Cerebellar cortex (tissue), 1 donor: Measurements from ENCODE around the gene PDE3B.
A peak's percentile ranks its signal among the peaks of the same experiment; 100 is the strongest.
"Not testable (repeated sequence)": the region's sequence is repeated elsewhere in the genome, so short reads cannot be mapped to it uniquely, and the experiment has no call there.

Experiments
- DNase-seq: peaks from one replicate; pipeline ENCODE4 v3.0.0-alpha.2; 2015; ENCODE audit warnings: low spot score

PDE3B gene

DNA sequence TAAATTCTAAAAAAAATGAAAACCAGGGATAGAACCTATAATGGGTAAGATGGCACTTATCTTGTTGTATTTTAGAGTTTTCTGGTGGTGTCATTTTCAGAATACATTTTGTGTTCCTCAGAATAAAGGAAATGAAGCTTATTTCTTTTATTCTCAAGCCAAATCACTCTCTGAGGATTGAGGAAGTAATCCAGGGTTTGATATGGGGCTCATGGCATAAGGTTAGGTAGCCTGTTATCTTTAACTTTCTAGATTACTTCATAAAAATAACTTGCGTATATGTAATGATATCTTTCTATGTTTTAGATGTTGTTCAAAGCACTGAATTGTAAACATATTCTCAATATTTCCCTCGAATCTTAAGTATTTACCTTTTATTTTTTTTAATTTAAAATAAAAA is 33.5 kb downstream of the PDE3B start:
- no peak for DNase-seq

DNA sequence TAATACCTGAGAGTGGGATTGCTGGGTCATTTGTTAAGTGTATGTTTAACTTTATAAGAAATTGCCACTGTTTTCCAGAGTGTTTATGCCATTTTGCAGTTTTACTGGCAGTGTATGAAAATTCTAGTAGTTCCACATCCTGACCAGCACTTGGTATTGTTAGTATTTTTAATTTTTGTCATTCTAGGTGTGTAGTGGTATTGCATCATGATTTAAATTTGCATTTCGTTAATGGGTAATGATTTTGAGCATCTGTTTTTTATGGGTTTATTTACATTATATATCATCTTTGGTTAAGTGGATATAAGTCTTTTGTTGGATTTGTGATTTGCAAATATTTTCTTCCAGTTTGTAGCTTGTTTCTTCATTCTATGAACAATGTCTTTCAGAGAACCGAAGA is 34.7 kb downstream of the PDE3B start:
- DNase-seq: no peak

DNA sequence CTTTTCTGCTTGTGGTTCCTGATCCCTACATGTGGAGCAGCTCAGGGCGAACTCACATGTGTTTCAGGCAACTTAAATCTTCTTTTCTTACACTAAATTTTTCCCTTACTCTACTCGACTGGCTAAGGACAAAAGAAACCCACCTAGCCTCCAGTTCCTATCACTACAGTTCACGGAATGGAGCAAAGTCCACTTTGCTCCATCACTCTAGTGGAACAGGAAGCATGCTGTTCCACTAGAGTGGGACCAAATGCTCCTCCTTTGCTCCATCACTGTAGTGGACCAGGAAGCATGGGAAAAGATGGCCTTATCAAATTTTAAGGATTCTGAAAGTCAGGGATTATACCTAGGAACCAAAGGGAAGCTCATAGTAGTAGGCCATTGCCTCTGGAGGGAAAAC is 36.1 kb downstream of the PDE3B start:
- DNase-seq: no peak

DNA sequence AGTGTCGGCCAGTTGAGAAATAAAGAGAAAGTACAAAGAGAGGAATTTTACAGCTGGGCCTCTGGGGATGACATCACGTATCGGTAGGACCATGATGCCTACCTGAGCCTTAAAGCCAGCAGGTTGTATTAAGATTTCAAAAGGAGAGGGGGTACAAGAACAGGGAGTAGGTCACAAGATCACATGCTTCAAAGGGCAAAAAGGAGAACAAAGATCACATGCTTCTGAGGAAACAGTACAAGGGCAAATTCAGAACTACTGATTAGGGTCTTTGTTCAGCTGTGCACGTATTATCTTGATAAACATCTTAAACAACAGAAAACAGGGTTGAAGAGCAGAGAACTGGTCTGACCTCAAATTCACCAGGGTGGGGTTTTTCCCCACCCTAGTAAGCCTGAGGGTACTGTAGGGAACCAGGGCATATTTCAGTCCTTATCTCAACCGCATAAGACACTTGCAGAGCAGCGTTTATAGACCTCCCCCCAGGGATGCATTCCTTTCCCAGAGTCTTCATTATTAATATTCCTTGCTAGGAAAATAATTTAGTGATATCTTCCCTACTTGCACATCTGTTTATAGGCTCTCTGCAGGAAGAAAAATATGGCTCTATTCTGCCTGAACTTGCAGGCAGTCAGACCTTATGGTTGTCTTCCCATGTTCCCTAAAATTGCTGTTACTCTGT is 40.8 kb downstream of the PDE3B start:
- not testable (repeated sequence) for DNase-seq

DNA sequence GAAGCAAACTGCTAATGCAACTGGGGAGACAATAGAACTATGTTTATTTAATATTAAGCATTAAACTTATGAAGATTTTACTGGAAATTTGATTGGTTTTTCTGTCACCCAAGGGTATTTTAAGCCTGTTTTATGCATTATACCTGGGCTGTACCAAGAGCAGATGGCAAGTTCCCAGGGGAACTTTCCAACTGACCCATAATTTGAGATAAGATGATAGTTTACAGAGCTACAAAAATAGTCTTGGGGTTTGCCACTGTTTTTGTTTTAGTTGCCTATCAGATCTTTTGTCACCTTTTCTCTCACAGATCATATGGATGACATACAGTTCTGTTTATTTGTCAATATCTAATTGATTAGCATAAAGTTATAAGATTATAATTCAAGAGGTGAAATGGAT is 43.9 kb downstream of the PDE3B start:
- peak; percentile 65 for DNase-seq

DNA sequence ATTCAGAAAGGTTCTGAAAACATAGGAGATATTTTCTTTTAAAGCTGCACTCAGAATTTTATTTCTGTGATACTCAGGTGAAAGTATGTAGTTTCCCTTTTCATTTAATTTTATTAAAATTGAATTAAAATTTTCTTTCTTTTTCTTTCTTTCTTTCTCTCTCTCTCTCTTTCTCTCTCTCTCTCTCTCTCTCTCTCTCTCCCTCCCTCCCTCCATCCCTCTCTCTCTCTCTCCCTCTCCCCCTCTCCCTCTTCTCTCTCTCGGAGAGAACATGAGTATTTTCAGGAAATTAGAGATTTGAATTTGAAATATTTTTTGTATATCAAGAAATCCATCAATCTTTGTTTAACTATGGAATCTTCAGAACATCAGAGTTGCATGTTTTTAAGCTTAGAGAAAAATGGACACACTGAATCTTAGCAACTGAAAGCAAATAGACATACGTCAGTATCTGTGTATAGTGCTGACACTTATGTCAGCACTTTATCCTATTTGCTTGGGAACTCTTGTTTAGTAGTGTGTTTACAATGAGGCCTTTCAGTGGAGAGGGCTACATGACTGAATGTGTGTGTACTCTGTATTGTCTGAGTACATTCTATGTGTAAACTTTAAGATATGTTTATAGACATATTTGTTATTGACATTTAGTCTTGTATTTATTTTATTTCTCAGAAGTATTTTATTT is 44.5 kb downstream of the PDE3B start:
- DNase-seq: no peak

DNA sequence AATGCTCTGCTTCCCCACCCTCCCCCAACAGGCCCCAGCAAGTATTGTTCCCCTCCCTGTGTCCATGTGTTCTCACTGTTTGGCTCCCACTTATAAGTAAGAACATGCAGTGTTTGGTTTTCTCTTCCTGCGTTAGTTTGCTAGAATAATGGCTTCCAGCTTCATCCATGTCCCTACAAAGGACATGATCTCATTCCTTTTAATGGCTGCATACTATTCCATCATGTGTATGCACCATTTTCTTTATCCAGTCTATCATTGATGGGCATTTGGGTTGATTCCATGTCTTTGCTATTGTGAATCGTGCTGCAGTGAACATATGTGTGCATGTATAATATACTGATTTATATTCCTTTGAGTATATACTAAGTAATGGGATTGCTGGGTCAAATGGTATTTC is 52.1 kb downstream of the PDE3B start:
- DNase-seq: not testable (repeated sequence)

DNA sequence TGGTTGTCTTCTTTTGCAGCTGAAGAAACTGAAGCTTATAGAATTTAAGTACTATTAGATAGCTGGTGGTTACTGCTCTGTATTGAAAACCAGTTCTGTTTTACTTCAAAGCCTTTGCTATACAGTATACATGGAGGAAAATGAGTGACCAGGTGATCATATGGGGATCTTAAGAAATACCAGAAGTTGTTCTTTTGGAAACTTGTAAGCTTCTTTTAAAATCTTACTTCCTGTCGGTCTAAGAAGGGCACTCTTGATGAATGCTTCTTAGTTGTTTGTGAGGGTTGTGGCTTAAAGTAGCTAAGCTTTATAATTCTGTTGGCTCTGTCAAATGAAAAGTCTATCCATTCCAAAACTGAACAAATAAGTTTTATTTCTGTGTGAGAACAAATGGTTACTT is 55.2 kb downstream of the PDE3B start:
- DNase-seq: no peak

DNA sequence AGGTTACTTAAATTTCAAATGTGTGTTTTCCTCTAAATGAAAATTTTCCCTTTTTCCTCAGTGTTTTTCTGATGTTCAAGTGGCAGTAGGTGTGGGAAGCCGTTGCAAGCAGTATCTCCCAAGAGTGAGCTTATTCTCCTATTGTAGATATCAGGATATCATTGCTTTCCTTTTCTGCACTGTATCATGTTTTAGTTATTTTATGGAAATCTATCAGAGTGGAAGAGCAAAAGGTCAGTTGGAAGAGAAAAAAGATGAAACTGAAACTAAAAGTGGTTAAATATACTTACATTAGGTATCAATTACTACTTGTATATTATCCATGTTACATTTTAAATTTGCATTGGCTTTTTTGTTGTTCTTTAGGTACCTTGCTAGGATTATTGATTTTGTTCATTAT is 57.0 kb downstream of the PDE3B start:
- no peak for DNase-seq

DNA sequence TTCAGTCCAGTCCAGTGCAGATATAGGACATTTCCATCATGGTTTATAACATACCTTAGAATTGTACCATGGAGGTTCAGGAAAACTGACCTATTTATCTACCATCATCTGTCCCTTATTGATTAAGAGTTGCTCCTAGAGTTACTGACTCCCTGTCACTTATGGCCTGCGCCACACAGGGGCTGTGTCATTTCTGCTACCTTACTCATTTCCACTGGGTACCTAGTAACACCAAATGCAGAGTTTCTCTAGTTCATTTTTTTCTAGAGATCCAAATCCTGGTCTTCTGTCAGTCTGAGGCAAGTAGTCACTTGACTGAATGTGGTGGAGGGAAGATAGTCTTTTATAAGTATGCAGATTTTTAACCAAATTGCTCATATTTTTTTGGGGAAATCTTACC is 59.2 kb downstream of the PDE3B start:
- no peak for DNase-seq

DNA sequence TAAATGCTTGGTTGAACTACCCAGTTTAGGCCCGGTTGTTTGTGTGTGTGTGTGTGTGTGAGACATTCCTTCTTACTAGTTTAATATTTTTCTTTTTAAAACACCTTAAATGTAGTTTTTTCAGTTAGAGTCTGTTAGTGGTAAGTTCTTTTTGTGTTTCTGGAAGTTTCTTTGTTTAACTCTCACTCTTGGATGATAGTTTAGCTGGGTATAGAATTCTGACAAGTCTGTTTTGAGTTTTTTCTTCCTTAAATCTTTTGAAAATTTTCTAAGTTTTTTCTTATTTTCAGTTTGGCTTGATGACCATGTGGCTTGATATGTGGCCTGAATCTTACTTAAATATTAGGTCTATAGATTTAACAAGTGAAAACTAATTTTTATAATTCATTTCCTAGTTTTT is 60.1 kb downstream of the PDE3B start:
- no peak for DNase-seq

DNA sequence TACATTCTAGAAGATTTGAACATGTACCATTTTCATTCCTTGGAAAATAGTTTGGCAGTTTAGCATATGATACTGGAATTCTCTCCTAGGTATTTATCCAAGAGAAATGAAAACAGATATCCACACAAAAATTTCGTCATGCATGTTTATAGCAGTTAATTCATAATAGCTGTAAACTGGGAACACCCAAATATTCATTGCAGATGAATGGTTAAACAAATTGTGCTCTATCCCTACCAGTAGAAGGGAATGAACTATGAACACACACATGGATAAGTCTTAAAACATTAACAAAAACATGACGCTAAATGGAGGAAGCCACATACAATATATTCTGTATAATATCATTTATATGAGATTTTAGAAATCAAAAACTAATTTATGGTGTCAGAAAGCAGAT is 61.5 kb downstream of the PDE3B start:
- no peak for DNase-seq

DNA sequence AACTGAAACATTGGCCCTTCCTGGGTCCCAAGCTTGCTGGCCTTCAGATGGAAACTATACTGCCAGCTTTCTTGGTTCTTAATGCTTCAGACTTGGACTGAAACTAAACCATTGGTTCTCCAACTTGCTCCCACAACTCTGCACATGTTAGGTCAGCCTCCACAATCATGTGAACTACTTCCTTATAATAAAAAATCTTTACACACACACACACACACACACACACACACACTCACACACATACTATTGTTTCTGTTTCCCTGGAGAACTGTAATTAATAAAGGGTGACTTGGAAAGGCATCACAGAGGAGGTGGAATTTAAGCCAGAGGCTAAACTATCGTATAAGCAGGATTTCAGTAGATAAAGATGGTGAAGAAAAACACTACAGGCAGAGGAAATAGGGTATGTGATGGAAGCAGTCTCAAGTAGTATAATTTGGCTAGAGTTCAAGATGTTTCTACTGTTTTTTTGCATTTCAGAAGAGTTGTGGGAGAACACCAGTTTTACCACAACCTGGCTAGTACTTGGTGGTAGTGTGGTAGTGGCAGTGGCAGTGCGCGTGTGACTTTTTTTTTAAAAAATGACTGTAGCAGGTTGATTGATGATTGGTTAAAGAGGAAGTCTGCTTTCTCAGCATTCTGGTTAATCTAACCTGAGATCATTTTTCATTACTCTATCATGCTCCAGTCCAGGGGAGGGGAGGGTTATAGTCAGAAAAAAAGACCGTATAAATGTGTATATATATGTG is 70.1 kb downstream of the PDE3B start:
- no peak for DNase-seq

DNA sequence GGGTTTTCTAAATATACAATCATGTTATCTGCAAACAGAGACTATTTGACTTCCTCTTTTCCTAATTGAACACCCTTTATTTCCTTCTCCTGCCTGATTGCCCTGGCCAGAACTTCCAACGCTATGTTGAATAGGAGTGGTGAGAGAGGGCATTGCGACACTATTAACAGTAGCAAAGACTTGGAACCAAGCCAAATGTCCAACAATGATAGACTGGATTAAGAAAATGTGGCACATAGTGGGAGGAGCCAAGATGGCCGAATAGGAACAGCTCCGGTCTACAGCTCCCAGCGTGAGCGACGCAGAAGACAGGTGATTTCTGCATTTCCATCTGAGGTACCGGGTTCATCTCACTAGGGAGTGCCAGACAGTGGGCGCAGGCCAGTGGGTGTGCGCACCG is 72.1 kb downstream of the PDE3B start:
- not testable (repeated sequence) for DNase-seq

DNA sequence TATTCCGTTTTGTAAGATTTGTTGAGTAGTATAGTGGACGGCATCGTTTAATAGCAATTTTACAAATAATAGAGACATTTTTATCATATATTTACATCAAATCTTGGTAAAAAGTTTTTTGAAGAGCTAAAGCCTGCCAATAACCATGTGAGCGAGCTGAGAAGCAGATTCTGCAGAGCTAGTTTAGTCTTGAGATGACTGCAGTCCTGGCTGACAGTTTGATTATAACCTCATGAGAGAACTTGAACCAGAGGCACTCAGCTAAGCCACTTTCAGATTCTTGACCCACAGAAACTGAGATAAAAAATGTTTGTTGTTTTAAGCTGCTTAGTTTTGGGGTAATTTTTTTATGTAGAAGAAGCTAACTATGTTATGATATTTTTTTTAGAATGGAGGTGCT is 78.9 kb downstream of the PDE3B start:
- no peak for DNase-seq

DNA sequence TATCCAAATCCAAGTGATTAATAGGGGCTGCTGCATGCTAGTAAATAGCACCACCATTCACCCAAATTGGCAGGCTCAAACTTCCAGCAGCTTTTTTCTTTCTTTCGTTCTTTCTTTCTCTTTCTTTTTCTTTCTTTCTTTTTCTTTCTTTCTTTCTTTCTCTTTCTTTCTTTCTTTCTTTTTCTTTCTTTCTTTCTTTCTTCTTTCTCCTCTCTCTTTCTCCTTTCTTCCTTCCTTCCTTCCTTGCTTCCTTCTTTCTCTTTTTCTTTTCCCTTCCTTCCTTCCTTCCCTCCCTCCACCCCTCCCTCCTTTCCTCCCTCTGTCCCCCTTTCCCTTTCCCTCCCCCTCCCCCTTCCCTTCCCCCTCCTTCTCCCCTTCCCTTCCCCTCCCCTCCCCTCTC is 81.5 kb downstream of the PDE3B start:
- DNase-seq: no peak

DNA sequence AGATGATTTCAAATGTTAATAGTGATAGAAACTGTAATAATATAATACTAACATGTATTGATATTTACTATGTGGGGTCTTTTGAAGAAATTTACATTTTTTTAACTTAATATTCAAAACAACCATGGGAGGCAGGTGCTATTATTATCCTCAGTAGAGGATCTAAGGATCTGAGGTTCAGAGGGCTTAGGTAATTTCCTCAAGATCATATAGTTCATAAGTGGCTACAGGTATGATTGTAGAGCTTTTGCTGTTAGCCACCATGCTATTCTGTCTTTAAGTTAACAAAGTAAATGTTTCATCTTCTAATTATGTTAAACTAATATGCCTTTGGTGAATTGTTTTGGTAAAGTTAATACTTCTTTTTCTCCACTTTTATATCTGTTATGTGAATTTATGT is 83.6 kb downstream of the PDE3B start:
- no peak for DNase-seq

DNA sequence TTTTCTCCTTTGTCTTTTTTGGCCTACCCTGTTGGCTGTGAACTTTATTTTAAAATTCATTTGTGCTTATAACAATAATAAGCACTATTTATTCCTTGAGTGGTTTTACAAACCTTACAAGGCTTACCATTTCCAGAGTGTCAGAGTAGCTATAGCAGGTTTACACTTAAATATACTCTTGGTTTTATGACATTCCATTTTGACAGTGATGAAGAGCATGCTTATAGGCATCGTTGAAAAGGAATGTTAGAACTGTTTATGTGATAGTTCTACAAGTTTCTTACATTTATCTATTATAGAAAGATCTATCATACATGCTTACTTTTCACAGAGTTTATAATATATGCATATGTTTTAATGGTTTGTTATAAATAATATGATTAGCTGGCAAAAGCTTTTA is 84.1 kb downstream of the PDE3B start:
- DNase-seq: no peak

DNA sequence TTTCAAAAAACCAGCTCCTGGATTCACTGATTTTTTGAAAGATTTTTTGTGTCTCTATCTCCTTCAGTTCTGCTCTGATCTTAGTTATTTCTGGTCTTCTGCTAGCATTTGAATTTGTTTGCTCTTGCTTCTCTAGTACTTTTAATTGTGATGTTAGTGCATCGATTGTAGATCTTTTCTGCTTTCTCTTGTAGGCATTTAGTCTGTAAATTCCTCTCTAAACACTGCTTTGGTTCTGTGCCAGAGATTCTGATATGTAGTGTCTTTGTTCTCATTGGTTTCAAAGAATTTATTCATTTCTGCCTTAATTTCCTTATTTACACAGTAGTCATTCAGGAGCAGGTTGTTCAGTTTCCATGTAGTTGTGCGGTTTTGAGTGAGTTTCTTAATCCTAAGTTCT is 96.9 kb downstream of the PDE3B start:
- not testable (repeated sequence) for DNase-seq

DNA sequence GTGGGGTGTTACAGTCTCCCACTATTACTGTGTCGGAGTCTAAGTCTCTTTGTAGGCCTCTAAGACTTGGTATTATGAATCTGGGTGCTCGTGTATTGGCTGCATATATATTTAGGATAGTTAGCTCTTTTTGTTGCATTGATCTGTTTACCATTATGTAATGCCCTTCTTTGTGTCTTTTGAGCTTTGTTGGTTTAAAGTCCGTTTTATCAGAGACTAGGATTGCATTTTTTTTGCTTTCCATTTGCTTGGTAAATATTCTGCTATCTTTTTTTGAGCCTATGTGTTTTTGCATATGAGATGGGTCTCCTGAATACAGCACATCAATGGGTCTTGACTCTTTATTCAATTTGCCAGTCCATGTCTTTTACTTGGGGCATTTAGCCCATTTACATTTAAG is 97.6 kb downstream of the PDE3B start:
- no peak for DNase-seq

DNA sequence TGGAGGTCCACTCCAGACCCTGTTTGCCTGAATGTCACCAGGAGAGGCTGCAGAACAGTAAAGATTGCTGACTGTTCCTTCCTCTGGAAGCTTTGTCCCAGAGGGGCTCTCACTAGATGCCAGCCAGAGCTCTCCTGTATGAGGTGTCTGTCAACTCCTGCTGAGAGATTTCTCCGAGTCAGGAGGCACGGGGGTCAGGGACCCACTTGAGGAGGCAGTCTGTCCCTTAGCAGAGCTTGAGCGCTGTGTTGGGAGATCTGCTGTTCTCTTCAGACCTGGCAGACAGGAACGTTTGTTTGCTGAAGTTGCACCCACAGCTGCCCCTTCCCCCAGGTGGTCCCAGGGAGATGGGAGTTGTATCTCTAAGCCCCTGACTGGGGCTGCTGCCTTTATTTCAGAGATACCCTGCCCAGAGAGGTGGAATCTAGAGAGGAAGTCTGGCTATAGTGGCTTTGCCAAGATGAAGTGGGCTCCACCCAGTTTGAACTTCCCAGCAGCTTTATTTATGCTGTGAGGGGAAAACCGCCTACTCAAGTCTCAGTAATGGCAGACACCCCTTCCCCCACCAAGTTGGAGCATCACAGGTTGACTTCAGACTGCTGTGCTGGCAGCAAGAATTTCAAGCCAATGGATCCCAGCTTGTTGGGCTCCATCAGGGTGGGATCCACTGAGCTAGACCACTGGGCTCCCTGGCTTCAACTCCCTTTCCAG is 99.4 kb downstream of the PDE3B start:
- DNase-seq: no peak

DNA sequence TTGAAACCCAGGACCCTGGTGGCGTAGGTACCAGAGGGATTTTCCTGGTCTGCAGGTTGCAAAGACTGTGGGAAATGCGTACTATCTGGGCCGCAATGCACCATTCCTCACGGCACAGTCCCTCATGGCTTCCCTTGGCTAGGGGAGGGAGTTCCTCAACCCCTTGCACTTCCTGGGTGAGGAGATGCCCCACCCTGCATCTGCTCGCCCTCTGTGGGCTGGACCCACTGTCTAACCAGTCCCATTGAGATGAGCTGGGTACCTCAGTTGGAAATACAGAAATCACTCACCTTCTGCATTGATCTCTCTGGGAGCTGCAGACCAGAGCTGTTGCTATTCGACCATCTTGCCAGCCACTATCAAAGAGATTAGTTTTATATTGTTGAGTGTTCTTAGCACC is 100.1 kb downstream of the PDE3B start:
- not testable (repeated sequence) for DNase-seq
